ENCODE data around the gene CMTM3.

- TF ChIP-seq, protein P1, sequence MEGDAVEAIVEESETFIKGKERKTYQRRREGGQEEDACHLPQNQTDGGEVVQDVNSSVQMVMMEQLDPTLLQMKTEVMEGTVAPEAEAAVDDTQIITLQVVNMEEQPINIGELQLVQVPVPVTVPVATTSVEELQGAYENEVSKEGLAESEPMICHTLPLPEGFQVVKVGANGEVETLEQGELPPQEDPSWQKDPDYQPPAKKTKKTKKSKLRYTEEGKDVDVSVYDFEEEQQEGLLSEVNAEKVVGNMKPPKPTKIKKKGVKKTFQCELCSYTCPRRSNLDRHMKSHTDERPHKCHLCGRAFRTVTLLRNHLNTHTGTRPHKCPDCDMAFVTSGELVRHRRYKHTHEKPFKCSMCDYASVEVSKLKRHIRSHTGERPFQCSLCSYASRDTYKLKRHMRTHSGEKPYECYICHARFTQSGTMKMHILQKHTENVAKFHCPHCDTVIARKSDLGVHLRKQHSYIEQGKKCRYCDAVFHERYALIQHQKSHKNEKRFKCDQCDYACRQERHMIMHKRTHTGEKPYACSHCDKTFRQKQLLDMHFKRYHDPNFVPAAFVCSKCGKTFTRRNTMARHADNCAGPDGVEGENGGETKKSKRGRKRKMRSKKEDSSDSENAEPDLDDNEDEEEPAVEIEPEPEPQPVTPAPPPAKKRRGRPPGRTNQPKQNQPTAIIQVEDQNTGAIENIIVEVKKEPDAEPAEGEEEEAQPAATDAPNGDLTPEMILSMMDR (IDR thresholded peaks at IDR 0.05): no peak
- TF ChIP-seq POLR2A (IDR thresholded peaks at IDR 0.05): no peak
These were observed 33.3 kb downstream of the CMTM3 start for GRCh38 chr16:66637806-66638205.

Data from upper lobe of left lung (tissue), 4 donors.